ENCODE results near the gene WDFY4.

GRCh38 chr10:48913674-48914073 is 229.0 kb downstream of the WDFY4 start:
- TF ChIP-seq POLR2AphosphoS5 (IDR thresholded peaks at IDR 0.05; ENCODE audit: low read depth, low read length) (no peak), POLR2A (IDR thresholded peaks at IDR 0.05; ENCODE audit: low read depth, low read length) (no peak), TAF1 (IDR thresholded peaks at IDR 0.05; ENCODE audit: low read depth, low read length) (no peak)

Data from GM12891 (cell line).